Astrocyte of the hippocampus (primary cell): Measurements from ENCODE around the gene ZNF587B.
"Not testable (repeated sequence)": the region's sequence is repeated elsewhere in the genome, so short reads cannot be mapped to it uniquely, and the experiment has no call there.

ENCODE experiments used
- DNase-seq: peaks from one replicate; pipeline ENCODE4 v3.0.0; 2011; ENCODE audit warnings: low read depth, low spot score

Gene ZNF587B

DNA sequence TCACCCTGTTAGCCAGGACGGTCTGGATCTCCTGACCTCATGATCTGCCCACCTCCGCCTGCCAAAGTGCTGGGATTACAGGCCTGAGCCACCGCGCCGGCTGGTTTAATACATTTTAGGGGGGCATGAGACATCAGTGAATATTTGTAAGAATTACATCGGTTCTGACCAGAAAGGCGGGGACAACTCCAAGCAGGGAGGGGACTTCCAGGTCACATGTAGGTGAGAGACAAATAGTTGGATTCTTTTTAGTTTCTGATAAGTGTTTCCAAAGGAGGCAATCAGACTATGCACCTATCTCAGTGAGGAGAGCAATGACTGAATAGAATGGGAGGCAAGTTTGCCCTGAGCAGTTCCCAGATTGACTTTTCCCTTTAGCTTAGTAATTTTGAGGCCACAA, 11.7 kb upstream of the ZNF587B start:
- DNase-seq = no peak

GRCh38 chr19:57819475-57820148, 10.5 kb upstream of the ZNF587B start:
- DNase-seq = peak; percentile 96

GRCh38 chr19:57820599-57820998, 9.5 kb upstream of the ZNF587B start:
- DNase-seq = no peak

- DNase-seq = not testable (repeated sequence)
Measured at GRCh38 chr19:57821095-57821494, 9.0 kb upstream of the ZNF587B start.

DNA sequence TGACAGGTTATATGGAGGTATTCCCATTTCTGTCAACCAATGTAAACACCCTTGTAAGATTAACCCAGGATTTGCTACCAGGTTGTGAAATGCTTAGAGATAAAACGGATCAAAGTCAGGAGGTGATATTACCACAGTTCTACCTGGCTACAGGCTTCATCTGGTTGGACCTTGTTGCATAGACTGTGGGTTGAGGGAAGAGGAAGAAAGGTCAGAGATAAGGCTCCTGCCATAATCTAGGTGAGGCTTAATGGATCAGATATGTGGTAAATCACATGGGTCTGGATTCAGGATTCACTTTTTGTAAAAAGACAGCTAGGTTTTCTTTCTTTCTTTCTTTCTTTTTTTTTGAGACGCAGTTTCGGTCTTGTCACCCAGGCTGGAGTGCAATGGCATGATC, 8.6 kb upstream of the ZNF587B start:
- not testable (repeated sequence) for DNase-seq

DNA sequence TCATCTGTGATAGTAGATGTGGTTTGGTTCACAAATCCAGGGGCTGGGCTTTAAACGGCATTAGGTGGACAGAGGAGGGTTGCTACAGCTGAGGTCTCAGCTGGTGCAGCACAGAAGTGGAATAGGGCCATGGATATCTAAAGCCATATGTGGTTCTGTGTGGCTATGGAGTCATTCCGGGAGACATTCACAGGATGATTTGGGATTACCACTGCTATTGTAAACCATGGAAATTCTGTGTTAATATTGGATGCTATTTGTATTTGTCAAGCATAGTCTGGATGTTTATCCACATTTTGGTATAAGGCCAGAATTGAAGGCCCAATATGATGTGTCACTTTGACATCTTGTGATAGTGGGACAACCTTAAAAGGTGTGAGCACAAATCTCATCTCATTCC, 6.9 kb upstream of the ZNF587B start:
- DNase-seq = not testable (repeated sequence)

- DNase-seq = not testable (repeated sequence)
Measured at GRCh38 chr19:57823608-57824007, 6.5 kb upstream of the ZNF587B start.

DNA sequence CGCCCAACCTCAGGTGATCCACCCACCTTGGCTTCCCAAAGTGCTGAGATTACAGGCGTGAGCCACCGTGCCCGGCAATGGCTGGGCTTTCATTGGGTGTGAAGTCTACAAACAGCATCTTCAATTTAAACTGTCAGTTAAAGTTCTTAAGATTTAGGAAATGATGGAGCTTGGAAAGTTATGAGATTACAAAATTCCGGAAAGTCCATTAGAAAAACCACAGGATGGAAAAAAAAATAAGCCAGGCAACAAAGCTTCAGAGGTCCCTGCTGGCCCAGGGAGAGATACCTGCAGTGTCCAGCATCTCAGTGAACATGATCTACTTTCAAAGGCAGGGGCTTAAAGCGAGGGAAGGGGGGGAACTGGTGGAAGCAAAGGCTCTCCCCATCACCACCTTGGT, 4.6 kb upstream of the ZNF587B start:
- DNase-seq = no peak

DNA sequence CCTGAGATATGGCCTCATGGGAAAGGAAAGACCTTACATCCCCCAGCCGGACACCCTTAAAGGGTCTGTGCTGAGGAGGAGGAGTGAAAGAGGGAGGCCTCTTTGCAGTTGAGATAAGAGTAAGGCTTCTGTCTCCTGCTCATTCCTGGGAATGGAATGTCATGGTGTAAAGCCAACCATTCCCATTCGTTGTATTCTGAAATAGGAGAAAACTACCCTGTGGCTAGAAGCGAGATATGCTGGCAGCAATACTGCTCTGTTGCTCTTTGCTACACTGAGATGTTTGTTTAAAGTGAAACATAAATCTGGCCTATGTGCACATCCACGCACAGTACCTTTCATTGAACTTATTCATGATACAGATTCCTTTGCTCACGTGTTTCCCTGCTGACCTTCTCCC, 783 bp upstream of the ZNF587B start:
- no peak for DNase-seq

- DNase-seq = not testable (repeated sequence)
Measured at GRCh38 chr19:57836991-57837390, 6.9 kb downstream of the ZNF587B start.

DNA sequence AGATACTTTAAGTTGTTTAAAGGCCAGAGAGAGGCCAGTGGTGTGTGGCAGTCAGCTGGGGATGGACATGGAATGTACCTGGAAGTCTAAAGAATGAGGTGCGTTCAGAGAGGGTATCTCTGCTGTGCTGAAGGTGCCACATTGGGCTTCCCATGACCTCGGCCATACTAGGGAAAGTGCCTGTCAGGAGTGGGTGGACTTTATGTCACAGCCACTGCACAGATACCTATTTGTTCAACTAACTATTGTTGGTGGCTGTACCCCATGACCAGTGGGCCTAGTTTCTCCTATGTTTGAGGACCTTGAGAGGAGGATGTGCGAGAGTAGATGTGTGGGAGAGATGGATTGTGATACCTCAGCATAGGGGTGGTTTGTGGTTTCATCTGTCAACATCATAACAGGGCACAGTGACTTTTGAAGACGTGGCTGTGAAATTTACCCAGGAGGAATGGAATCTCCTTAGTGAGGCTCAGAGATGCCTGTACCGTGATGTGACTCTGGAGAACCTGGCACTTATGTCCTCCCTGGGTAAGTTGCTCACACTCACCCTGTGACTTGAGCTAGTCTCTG, 8.6 kb downstream of the ZNF587B start:
- DNase-seq = not testable (repeated sequence)

GRCh38 chr19:57841122-57841763, 11.1 kb downstream of the ZNF587B start:
- DNase-seq = peak; percentile 21

GRCh38 chr19:57847164-57847563, 17.1 kb downstream of the ZNF587B start:
- DNase-seq = not testable (repeated sequence)

- not testable (repeated sequence) for DNase-seq
Measured at GRCh38 chr19:57849162-57849665, 19.1 kb downstream of the ZNF587B start.

GRCh38 chr19:57849666-57850473, 19.8 kb downstream of the ZNF587B start, which contains the start of gene ZNF587:
ZNF587 (plus strand) TSS chr19:57849859; CDS start chr19:57850039, 180 bp downstream.
- peak; percentile 92 for DNase-seq

DNA sequence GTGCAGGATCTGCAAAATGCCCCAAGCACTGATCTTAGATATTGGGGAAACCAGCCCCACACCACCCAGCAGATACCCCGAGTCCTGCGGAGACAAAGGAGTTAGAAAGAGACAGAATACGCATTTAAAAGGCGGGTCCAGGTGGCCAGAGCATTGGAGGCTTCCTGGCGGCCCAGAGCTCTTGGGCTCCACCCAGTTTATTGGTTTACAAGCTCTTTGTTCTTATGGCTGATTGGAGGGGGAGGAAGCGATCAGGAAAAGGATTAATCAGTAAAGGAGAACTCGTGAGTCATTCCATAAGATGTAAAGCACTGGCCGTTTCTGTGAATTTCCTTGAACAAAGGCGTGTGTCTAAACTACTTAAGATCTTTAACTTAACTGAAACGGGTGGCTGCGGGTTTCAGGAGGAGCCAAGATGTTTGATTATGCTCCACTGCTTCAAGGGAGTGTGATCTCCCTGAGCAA, 20.5 kb downstream of the ZNF587B start:
- DNase-seq = peak; percentile 61

DNA sequence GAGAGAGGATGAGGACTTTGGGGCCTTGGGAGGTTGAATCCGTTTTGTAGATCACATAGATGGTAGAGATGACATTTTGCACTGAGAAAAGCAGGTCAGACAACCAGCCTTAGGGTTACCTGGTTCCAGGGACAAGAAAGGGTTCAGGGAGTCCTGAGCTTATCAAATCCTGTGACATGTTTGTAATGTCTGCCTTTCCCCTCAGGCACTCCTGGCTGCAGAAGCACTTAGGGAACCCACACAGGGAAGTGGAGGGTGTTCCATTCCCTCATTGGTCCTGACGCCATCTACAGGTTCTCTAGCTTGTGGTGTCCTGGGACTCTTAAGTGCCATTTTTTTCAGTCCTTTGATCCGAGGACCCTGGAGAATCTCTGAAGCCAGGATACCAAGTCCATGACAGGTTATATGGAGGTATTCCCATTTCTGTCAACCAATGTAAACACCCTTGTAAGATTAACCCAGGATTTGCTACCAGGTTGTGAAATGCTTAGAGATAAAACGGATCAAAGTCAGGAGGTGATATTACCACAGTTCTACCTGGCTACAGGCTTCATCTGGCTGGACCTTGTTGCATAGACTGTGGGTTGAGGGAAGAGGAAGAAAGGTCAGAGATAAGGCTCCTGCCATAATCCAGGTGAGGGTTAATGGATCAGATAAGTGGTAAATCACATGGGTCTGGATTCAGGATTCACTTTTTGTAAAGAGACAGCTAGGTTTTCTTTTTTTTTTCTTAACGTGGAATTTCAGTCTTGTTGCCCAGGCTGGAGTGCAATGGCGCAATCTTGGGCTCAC, 21.9 kb downstream of the ZNF587B start:
- DNase-seq = not testable (repeated sequence)

DNA sequence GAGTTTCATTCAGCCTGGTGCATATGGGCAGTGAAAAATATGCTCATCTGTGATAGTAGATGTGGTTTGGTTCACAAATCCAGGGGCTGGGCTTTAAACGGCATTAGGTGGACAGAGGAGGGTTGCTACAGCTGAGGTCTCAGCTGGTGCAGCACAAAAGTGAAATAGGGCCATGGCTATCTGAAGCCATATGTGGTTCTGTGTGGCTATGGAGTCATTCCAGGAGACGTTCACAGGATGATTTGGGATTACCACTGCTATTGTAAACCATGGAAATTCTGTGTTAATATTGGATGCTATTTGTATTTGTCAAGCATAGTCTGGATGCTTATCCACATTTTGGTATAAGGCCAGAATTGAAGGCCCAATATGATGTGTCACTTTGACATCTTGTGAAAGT, 24.0 kb downstream of the ZNF587B start:
- DNase-seq = not testable (repeated sequence)

GRCh38 chr19:57862351-57862750, 32.3 kb downstream of the ZNF587B start:
- not testable (repeated sequence) for DNase-seq

GRCh38 chr19:57867868-57868492, 37.9 kb downstream of the ZNF587B start:
- no peak for DNase-seq
